Stimulated activated CD8-positive, alpha-beta memory T cell treated with anti-CD3 and anti-CD28 coated beads, Interleukin-15, amount 100 ng/mL, for 48 hours (primary cell): ENCODE results near the gene LAMA3.
"Not testable (repeated sequence)": the region's sequence is repeated elsewhere in the genome, so short reads cannot be mapped to it uniquely, and the experiment has no call there.

Experiments used
- DNase-seq, 2 donors: peaks; one replicate each; pipeline ENCODE4 v3.0.0-alpha.2; 2020; ENCODE audit warnings: low read depth in 2 of 2

LAMA3 gene

GRCh38 chr18:23731861-23732260 is 42.6 kb downstream of the LAMA3 start:
- DNase-seq, result no peak

- DNase-seq, result no peak
Measured at GRCh38 chr18:23732439-23732838, 43.2 kb downstream of the LAMA3 start.

- not testable (repeated sequence) for DNase-seq
Measured at GRCh38 chr18:23733265-23733664, 44.0 kb downstream of the LAMA3 start.

GRCh38 chr18:23733895-23734294 is 44.6 kb downstream of the LAMA3 start:
- DNase-seq, result no peak

DNA sequence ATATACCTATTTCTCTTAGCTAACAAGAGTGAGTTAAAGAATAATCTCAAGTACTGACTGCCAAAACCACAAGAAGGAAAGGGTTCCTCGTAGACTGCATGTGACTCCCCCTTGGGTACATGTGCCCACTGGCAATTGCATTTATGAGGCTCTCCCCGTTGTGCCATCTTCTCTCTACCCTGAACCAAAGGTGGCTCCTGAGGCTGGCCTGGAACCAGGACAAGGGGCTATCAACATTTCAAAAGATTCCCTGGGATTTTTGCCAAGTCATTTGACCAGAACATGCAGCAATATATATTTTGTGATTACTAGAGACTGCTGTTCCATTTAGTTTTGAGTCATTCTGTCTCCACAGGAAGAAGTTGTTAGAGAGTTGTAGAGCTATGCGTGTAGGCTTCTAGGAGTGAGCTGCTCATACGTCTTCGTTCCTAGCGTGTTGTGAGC is 45.8 kb downstream of the LAMA3 start:
- DNase-seq, result no peak

- DNase-seq, result no peak
Measured at GRCh38 chr18:23737578-23737977, 48.3 kb downstream of the LAMA3 start.

- no peak for DNase-seq
Measured at GRCh38 chr18:23738151-23738550, 48.9 kb downstream of the LAMA3 start.

GRCh38 chr18:23738575-23738974 is 49.3 kb downstream of the LAMA3 start:
- DNase-seq, result no peak

- DNase-seq, result no peak
Measured at GRCh38 chr18:23740105-23740830, 51.0 kb downstream of the LAMA3 start.

DNA sequence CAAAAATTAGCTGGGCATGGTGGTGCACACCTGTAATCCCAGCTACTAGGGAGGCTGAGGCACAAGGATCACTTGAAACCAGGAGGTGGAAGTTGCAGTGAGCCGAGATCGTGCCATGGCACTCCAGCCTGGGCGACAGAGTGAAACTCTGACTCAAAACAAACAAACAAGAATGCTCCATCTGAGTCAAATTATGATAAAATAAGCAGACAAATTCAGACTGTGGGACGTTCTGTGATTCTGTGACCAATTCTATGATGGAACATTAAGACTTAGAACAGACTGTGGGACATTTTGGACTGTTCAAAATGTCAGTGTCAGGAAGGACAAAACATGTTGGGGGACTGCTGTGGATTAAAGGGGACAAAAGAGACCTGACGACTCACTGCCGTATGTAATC is 52.7 kb downstream of the LAMA3 start:
- DNase-seq, result not testable (repeated sequence)

GRCh38 chr18:23743733-23744333 is 54.6 kb downstream of the LAMA3 start:
- no peak for DNase-seq

DNA sequence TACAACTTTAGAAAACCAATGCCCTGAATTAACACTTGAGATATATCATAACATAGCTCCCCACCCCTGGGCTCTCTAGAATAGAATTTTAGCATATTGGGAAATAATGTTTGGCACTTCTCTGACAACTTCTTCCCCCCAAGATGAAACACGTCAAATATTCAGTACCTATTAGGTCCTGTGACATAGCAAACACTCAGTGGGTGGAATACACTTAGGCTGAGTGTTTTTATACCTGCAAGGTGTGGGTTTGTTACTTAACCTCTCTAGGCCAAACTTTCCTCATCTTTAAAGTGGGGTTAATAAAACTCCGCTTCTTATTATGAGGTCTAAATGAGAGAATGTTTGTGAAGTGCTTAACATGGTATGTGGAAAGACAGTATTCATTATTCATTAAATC is 56.1 kb downstream of the LAMA3 start:
- no peak for DNase-seq

GRCh38 chr18:23746851-23747250 is 57.6 kb downstream of the LAMA3 start:
- DNase-seq, result no peak

- DNase-seq, result no peak
Measured at GRCh38 chr18:23752363-23752762, 63.1 kb downstream of the LAMA3 start.

DNA sequence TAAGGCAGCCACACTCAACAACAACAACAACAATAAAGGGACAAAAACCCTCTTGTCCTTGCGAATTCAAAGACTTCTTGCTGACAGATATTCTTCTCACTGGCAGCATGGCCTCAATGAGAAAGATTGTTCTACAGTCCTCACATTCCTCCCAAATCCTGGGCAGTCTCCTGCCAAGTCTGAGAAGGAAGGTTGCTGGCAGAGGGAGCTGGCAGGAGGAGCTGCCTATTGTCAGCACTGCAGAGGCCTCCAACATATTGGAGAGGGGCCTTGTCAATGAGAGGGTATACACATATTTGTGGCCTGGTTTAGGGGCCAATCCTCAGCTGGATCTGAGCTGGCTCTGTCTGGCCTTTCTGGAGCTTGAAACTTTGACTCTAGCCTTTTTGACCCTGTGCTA is 63.5 kb downstream of the LAMA3 start:
- DNase-seq, result no peak

DNA sequence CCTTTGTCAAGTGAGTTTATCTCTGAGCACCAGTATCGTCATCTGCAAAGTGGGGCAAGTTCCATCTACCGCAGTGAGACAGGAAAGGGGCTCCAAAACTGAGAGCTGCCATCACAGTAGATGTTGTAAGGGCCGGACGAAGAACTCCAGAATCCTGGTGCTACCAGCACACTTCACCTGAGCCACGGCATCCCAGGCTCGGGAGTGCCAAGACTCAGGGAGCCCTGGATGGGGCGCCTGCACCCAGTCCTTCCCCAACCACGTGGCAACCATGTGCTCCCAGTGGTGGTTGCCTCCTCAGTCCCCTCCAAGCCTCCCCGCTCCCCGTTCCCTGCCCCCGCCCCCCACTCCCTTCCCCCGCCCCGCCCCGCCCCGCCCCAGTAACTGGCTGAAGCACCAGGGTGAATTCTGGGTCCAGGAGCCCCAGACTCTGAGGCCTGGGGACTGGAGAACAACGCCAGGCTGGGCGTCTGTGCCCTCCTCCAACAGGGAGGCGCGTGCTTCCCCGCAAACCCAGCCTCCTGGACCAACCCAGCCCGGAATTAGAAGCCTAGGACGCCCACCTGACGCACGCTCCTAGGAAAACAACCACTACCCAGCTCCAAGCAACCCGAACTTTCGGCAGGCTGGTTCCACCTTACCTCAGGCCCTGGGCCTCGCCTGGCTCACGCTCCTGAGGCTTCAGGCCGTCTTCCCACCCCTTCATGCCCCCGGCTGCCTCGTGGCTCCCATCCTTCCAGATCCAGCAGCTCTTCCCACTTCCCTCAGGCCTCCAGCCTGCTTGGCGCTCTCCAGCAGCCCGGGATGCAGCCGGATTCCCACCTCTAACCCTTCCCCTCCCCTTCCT is 67.6 kb downstream of the LAMA3 start:
- no peak for DNase-seq

DNA sequence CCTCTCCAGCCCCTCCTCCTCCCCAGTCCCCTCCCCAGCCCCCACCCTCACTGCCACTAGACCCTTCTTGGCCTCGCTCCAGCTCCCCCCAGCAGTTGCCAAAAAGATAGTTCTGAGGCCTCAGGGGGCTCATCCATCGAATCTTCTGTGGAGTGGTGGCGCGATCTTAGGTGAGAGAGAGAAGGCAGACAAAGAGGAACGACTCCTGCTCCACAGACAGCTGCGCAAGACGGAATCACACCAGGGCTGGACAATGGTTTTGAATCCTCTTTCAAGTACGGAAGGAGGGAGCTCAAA is 68.1 kb downstream of the LAMA3 start:
- no peak for DNase-seq

DNA sequence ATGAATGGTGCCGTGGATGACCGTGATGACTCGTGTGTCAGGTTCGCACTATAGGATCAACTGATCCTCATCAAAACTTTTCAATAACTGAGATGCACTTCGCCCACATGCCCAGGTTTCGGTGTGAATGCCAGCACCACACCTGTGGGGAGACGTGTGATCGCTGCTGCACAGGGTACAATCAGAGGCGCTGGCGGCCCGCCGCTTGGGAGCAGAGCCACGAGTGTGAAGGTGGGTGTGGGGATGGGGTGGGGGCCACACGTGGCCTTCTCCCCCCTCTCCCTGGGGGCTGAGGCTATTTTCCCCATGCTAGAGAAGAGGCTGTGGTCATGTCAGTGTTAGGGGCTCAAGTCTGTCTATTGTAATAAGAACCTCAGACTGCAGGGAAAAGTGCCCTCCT is 69.0 kb downstream of the LAMA3 start:
- DNase-seq, result no peak

DNA sequence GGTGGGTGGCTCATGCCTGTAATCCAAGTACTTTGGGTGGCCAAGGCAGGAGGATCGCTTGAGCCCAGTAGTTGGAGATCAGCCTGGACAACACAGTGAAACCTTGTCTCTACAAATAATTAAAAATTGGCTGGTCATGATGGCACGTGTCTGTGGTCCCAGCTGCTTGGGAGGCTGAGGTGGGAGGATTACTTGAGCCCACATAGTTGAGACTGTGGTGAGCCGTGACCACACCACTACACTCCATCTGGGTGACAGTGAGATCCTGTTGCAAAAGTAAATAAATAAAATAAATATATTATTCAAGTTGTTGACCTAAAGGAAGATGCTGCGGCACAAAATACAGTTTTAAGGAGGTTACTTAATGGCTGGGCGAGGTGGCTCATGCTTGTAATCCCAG is 72.7 kb downstream of the LAMA3 start:
- DNase-seq, result no peak

GRCh38 chr18:23763343-23763742 is 74.1 kb downstream of the LAMA3 start:
- no peak for DNase-seq

GRCh38 chr18:23765931-23766330 is 76.7 kb downstream of the LAMA3 start:
- DNase-seq, result no peak

DNA sequence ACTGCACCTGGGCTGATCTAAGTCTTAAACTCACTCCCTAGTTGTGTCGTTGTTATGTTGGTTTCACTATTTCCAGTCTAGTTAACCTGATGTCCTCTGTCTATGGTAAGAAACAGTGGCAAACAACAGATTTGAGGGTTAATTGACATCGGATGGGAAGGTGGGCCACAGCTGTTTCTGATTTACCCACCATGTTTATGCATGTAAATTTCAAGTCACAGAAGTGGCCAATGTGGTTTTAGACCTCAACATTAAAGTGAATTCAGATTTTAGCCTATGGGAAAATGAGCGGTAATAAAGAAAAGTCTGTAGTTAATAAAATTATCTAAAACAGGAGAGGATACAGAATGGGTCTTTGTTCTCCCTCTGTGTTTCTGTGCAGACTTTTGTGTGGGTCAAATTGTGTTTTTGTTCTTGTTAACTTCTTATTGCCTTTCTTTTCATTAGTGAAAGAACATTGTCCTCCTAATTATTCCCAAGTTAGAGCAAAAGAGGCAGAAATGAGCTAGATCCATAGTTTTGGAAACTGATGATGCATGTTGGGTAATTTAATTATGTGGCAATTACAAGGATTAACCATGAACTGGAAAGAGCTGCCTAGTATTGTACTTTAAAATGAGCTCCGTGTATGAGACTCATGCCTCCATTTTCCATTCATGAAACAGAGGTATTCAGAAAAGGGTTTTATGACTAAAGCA is 83.2 kb downstream of the LAMA3 start:
- no peak for DNase-seq
